ENCODE data around the gene SMIM9.
"Not testable (repeated sequence)": the region's sequence is repeated elsewhere in the genome, so short reads cannot be mapped to it uniquely, and the experiment has no call there.

DNA sequence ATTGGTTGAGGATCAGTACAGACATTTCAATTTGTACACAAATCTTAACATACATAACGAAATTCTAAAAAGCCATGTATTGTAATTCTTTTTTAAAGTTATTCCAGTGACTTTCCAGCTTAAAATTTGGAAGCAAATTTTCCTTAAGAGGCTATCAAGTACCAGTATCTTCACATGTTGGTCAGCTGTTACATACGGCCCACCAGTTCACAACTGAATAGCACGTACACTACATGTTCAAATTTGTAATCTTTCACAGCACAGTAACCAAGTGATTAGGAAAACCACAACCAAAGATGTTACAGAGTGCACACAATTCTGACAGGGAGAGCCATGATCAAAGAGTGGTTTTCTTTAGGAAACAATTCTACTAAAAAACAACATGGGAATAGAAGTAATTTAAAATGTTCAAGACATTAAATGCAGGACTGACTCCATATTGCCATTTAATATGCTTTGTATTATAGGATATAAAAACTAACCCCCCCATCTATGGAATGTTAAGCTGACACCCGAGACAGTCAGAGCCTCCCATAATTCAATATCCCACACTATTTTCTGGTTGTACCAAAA lies 18.1 kb downstream of the SMIM9 start:
- not testable (repeated sequence) for TF ChIP-seq CTCF (conservative IDR thresholded peaks at IDR 0.05 in 1 of 2, IDR thresholded peaks at IDR 0.05 in 1 of 2; ENCODE audit: extremely low read depth in 1 of 2, insufficient read depth in 1 of 2, low read depth in 1 of 2, low read length in 2 of 2); EZH2 (IDR thresholded peaks at IDR 0.05; ENCODE audit: borderline replicate concordance, low read length)
